ENCODE measurements around the gene MAST4. TPM values are rescaled to one million over a fixed set of nuclear protein-coding genes. Genes with fewer than 3 reads are reported as not detected.
A peak's percentile ranks its signal among the peaks of the same experiment; 100 is the strongest.

MAST4 gene
- total and polyA plus RNA-seq, 2 of the 4 experiments (the other 2 are of a cell fraction): 4.8 to 6.8 TPM

DNA sequence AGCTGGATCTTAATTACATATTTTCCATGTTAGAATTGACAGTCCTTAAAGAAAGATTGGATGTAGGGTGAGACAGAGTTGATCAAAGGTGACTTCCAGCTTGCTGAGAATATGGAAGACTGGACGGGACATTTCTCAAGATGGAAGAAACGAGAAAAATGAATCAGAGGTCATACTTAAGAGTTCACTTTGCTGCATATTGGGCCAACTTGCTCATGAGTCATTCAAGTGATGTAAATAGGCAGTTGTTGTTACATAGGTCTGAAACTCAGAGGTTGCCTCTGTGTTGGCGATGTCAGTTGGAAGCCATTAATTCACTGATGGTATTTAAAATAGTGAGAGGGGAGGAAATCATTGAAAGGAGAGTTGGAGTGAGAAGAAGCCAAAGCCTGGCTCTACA is 467.6 kb downstream of the MAST4 start:
- Histone ChIP-seq H3K27me3 (ENCODE audit: control insufficient read depth, insufficient read depth, low read length) (no peaks in the 10 kb centered on the region), H2BK15ac (ENCODE audit: low read depth, low read length) (no peak overlapping the region), H2BK20ac (ENCODE audit: low read depth, low read length) (no peak overlapping the region), H3K18ac (ENCODE audit: low read depth, low read length) (no peak overlapping the region), H2AFZ (replicated peaks; ENCODE audit: low read length, poor library complexity) (no peak overlapping the region), H2BK5ac (ENCODE audit: low read depth, low read length, poor library complexity, severe bottlenecking) (no peak overlapping the region), H2BK120ac (ENCODE audit: low read depth, low read length) (peak overlapping the region; percentile 21; the same call in 1 of the 2 replicates), H3K4me2 (ENCODE audit: low read depth, low read length) (no peak overlapping the region), H3K56ac (ENCODE audit: extremely low read depth, insufficient read depth, low read length) (no peak overlapping the region), H3K36me3 (ENCODE audit: control insufficient read depth, insufficient read depth, low read length) (no peaks in the 10 kb centered on the region), H3K4me3 (ENCODE audit: insufficient read depth, low read depth, low read length) (no peak overlapping the region), H4K8ac (ENCODE audit: low read depth in 2 of 2, low read length in 2 of 2) (peak overlapping the region in 1 of 2 experiments; percentile 2; a peak in 1 of 4 replicates), H4K20me1 (ENCODE audit: insufficient read depth, low read length) (no peaks in the 10 kb centered on the region), H4K5ac (ENCODE audit: low read depth, low read length) (no peak overlapping the region), H3K27ac (ENCODE audit: insufficient read depth, low read length) (no peak overlapping the region), H3K4ac (ENCODE audit: low read depth, low read length) (peak overlapping the region; percentile 59; the same call in 1 of the 2 replicates), H4K91ac (ENCODE audit: insufficient read depth, low read depth, low read length) (no peak overlapping the region), H3K4me1 (ENCODE audit: control insufficient read depth, insufficient read depth, low read length) (peaks cover 4% of the 10 kb centered on the region), H3K79me1 (ENCODE audit: low read depth in 1 of 2, low read length in 2 of 2) (peaks cover 6 to 54% of the 10 kb centered on the region in 2 experiments), H3K14ac (replicated peaks; ENCODE audit: low read depth, low read length) (no peak overlapping the region; the same call in 1 of the 2 replicates), H3K23ac (ENCODE audit: low read depth, low read length) (no peak overlapping the region), H3K9me1 (ENCODE audit: insufficient read depth, low read length) (peaks cover 11% of the 10 kb centered on the region), H2AK9ac (replicated peaks; ENCODE audit: low read depth, low read length, poor library complexity) (no peak overlapping the region), H3K9ac (ENCODE audit: low read depth, low read length) (no peak overlapping the region), H2AK5ac (ENCODE audit: low read depth, low read length) (peak overlapping the region; percentile 62; the same call in 1 of the 2 replicates), H3K9me3 (ENCODE audit: control insufficient read depth, insufficient read depth, low read length) (no peaks in the 10 kb centered on the region)
- BruUV-seq (replicated peaks): no TSS peak
- intact Hi-C loops (cut with micrococcal nuclease): no loop called here
- ATAC-seq (ENCODE audit: low read depth) (no peak), DNase-seq (peak; percentile 86)
- ChIA-PET CTCF (no interaction called here), POLR2A (ENCODE audit: unreplicated experiment) (no interaction called here)
- dilution Hi-C loops (cut with HindIII; ENCODE audit: low sequenced_read_pairs, unreplicated experiment): no loop called here
- peak; percentile 26 for TF ChIP-seq CEBPB (IDR thresholded peaks at IDR 0.05; ENCODE audit: low read depth, low read length)
- TF ChIP-seq POLR2A (IDR thresholded peaks at IDR 0.05; ENCODE audit: low read depth, low read length): no peak
- TF ChIP-seq RCOR1 (IDR thresholded peaks at IDR 0.05; ENCODE audit: insufficient replicate concordance, low read length): no peak
- peak; percentile 37; the same call in 1 of the 2 replicates for TF ChIP-seq FOS (IDR thresholded peaks at IDR 0.05; ENCODE audit: low read depth, low read length)
- TF ChIP-seq, protein P1, sequence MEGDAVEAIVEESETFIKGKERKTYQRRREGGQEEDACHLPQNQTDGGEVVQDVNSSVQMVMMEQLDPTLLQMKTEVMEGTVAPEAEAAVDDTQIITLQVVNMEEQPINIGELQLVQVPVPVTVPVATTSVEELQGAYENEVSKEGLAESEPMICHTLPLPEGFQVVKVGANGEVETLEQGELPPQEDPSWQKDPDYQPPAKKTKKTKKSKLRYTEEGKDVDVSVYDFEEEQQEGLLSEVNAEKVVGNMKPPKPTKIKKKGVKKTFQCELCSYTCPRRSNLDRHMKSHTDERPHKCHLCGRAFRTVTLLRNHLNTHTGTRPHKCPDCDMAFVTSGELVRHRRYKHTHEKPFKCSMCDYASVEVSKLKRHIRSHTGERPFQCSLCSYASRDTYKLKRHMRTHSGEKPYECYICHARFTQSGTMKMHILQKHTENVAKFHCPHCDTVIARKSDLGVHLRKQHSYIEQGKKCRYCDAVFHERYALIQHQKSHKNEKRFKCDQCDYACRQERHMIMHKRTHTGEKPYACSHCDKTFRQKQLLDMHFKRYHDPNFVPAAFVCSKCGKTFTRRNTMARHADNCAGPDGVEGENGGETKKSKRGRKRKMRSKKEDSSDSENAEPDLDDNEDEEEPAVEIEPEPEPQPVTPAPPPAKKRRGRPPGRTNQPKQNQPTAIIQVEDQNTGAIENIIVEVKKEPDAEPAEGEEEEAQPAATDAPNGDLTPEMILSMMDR (conservative IDR thresholded peaks at IDR 0.05; ENCODE audit: low read depth, low read length): no peak
- WGBS, 2 experiments (ENCODE audit: extremely low coverage in 2 of 2, insufficient read length in 1 of 2): 69% methylated on average over 2 of the region's 3 CpGs; no CpG with 5 or more reads in 1 of the 2 experiments
- in situ Hi-C loops (cut with MboI; ENCODE audit: low sequenced_read_pairs): no loop called here

Data from IMR-90 (cell line).